HepG2 (cell line): ENCODE data around the gene PPP1CC. TPM values are rescaled to one million over a fixed set of nuclear protein-coding genes. Genes with fewer than 3 reads are reported as not detected.

Source experiments
- AGO2 ChIP-seq: fragments of 200-400 bp; formaldehyde crosslinking; optimal IDR thresholded peaks from 2 replicates; pipeline ENCODE3; 2017; ENCODE audit warnings: mild to moderate bottlenecking, low read depth, low read length, moderate library complexity
- CHD4 ChIP-seq: fragments of 200-600 bp; sonication (generic); IDR thresholded peaks from 2 replicates; pipeline ENCODE4 v1.7.0; 2017; ENCODE audit warnings: mild to moderate bottlenecking, low read length, borderline replicate concordance
- GABPB1 ChIP-seq: IDR thresholded peaks from 2 replicates; pipeline ENCODE4 v1.6.1; 2016; ENCODE audit warnings: mild to moderate bottlenecking, missing genetic modification reagents, moderate library complexity, missing compliant biosample characterization
- GFI1 ChIP-seq: sonication (generic); formaldehyde crosslinking; IDR thresholded peaks from 2 replicates; pipeline ENCODE4 v1.5.0; 2020; ENCODE audit warnings: missing genetic modification reagents, mild to moderate bottlenecking, borderline replicate concordance
- GZF1 ChIP-seq: sonication (generic); formaldehyde crosslinking; IDR thresholded peaks from 2 replicates; pipeline ENCODE4 v1.5.1; 2020; ENCODE audit warnings: mild to moderate bottlenecking, missing genetic modification reagents
- HDAC1 ChIP-seq: sonication (generic); formaldehyde crosslinking; IDR thresholded peaks from 2 replicates; pipeline ENCODE4 v1.5.1; 2020; ENCODE audit warnings: mild to moderate bottlenecking, missing genetic modification reagents
- HNRNPK ChIP-seq: fragments of 200-400 bp; formaldehyde crosslinking; IDR thresholded peaks from 2 replicates; pipeline ENCODE4 v1.6.1; 2018; ENCODE audit warnings: low read length, low read depth, moderate library complexity, mild to moderate bottlenecking; ENCODE audit not compliant: poor library complexity, severe bottlenecking
- MED8 ChIP-seq: sonication (generic); formaldehyde crosslinking; IDR thresholded peaks from 2 replicates; pipeline ENCODE4 v1.8.1; 2023; ENCODE audit warnings: mild to moderate bottlenecking, missing genetic modification reagents; ENCODE audit not compliant: insufficient replicate concordance
- MTF2 ChIP-seq: sonication (generic); formaldehyde crosslinking; IDR thresholded peaks from 2 replicates; pipeline ENCODE4 v1.5.0; 2020; ENCODE audit warnings: missing genetic modification reagents, borderline replicate concordance
- SAFB2 ChIP-seq: sonication (generic); formaldehyde crosslinking; IDR thresholded peaks from 2 replicates; pipeline ENCODE4 v1.5.1; 2020; ENCODE audit warnings: missing genetic modification reagents, low read depth, mild to moderate bottlenecking, borderline replicate concordance
- SP2 ChIP-seq: sonication (generic); formaldehyde crosslinking; IDR thresholded peaks from 2 replicates; pipeline ENCODE4 v1.5.1; 2020; ENCODE audit warnings: mild to moderate bottlenecking, missing genetic modification reagents
- U2AF2 ChIP-seq: fragments of 200-400 bp; formaldehyde crosslinking; IDR thresholded peaks from 2 replicates; pipeline ENCODE4 v1.6.1; 2017; ENCODE audit warnings: low read depth, mild to moderate bottlenecking, low read length
- ZFAT ChIP-seq: sonication (generic); formaldehyde crosslinking; conservative IDR thresholded peaks from 2 replicates; pipeline ENCODE4 v1.8.1; 2023; ENCODE audit warnings: missing genetic modification reagents, inconsistent platforms
- ZFP37 ChIP-seq: sonication (generic); formaldehyde crosslinking; IDR thresholded peaks from 2 replicates; pipeline ENCODE4 v1.4.0; 2020; ENCODE audit warnings: missing genetic modification reagents, borderline replicate concordance
- ZKSCAN1 ChIP-seq: fragments of 150-350 bp; IDR thresholded peaks from 2 replicates; pipeline ENCODE4 v1.6.1; 2014; ENCODE audit warnings: low read length
- ZNF207 ChIP-seq: fragments of 450-650 bp; IDR thresholded peaks from 2 replicates; pipeline ENCODE4 v1.6.1; 2016; ENCODE audit warnings: antibody characterized with exemption, borderline replicate concordance
- ZNF232 ChIP-seq: sonication (generic); formaldehyde crosslinking; IDR thresholded peaks from 2 replicates; pipeline ENCODE4 v1.4.0; 2020; ENCODE audit warnings: missing genetic modification reagents, borderline replicate concordance
- ZNF317 ChIP-seq: sonication (generic); formaldehyde crosslinking; IDR thresholded peaks from 2 replicates; pipeline ENCODE4 v1.5.0; 2020; ENCODE audit warnings: mild to moderate bottlenecking, missing genetic modification reagents
- ZNF331 ChIP-seq: sonication (generic); formaldehyde crosslinking; IDR thresholded peaks from 2 replicates; pipeline ENCODE4 v1.4.0; 2020; ENCODE audit warnings: missing genetic modification reagents
- ZNF484 ChIP-seq: sonication (generic); formaldehyde crosslinking; IDR thresholded peaks from 2 replicates; pipeline ENCODE4 v1.5.1; 2020; ENCODE audit warnings: mild to moderate bottlenecking, low read depth, missing genetic modification reagents, borderline replicate concordance
- ZNF678 ChIP-seq: sonication (generic); formaldehyde crosslinking; IDR thresholded peaks from 2 replicates; pipeline ENCODE4 v1.4.0; 2020; ENCODE audit warnings: mild to moderate bottlenecking, missing genetic modification reagents
- ZNF839 ChIP-seq: sonication (generic); formaldehyde crosslinking; IDR thresholded peaks from 2 replicates; pipeline ENCODE4 v1.4.0; 2020; ENCODE audit warnings: missing genetic modification reagents, mild to moderate bottlenecking, borderline replicate concordance
- ZNF883 ChIP-seq: sonication (generic); formaldehyde crosslinking; IDR thresholded peaks from 2 replicates; pipeline ENCODE4 v1.5.1; 2020; ENCODE audit warnings: mild to moderate bottlenecking, missing genetic modification reagents; ENCODE audit errors: not compliant biosample characterization
- polyA plus RNA-seq, 8 experiments: library from polyadenylated mRNA; depleted of rRNA in 3 of 8; stranded (reverse) in 7 of 8; unstranded in 1 of 8; fragments of >200 nt; fragmentation: Illumina TruSeq in 4 of 8; extraction: Trizol in 4 of 8; gene quantifications; 2 replicates each; pipeline versions ENCODE4 v1.2.1 to v1.2.3, GENCODE V29; 2011 to 2016; ENCODE audit warnings: low read depth in 4 of 8, missing spikeins in 1 of 8, mixed read lengths in 1 of 8; ENCODE audit not compliant: insufficient read depth in 1 of 8
- total RNA-seq, 5 experiments: library from RNA; depleted of rRNA; stranded (reverse); fragments of >200 nt; fragmentation: Illumina TruSeq; extraction: Trizol; gene quantifications; 2 replicates each; pipeline ENCODE4 v1.2.3, GENCODE V29; 2016; ENCODE audit warnings: low read depth in 1 of 5
- TF ChIP-seq, protein P1 (sequence below): sonication (generic); formaldehyde crosslinking; IDR thresholded peaks from 2 replicates; pipeline ENCODE4 v1.5.0; 2020; ENCODE audit warnings: mild to moderate bottlenecking, missing genetic modification reagents, borderline replicate concordance
- TF ChIP-seq, protein P2 (sequence below): IDR thresholded peaks from 2 replicates; pipeline ENCODE4 v1.6.1; 2016; ENCODE audit warnings: low read depth, control low read depth
- TF ChIP-seq, protein P3 (sequence below): IDR thresholded peaks from 2 replicates; pipeline ENCODE4 v1.6.1; 2018; ENCODE audit warnings: missing genetic modification reagents

Gene PPP1CC
- total and polyA plus RNA-seq, 2 of the 13 experiments (the other 11 are each of a cell fraction or from before 2014, with no cell fraction given) = 178 to 187 TPM

DNA sequence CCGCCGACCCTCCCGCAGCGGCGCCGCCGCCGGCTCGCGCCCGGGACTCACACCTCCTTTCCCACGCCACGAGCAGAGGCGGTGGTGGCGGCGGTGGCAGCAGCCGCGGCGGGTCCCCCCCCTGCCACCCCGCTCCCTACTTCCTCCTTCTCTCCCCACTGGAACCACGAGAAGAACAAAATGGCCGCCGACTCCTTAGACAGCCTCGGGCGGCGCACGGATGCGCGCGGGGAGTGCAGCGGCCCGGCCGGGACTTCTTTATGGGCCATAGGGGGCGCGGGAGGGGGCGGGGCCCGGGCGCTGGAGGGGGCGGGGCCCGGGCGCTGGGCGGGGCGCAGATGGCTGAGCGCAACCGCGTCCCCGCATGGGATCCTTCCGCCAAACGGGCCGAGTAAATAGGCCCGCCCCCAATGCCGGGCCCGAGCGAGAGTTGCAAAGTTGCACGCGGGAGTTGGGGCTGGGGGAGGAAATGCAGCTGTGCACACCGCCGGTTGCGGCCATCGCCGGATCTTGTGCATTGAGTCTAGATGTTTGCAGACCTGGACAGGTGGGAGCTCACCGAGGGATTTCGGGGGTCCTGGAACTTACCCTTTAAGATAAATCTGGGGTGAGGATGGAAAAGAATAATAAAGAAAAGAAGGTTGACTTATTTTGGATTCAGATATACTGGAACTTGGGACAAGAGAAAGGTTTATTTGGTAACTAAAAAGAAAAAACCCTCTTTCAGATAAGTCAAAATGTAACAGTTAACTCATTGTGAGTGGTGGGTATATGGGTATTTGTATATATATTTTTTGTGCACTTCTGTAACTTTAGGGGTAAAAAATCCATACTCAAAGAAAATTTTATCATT is at the start of gene PPP1CC (continued):
- TF ChIP-seq, protein P1, sequence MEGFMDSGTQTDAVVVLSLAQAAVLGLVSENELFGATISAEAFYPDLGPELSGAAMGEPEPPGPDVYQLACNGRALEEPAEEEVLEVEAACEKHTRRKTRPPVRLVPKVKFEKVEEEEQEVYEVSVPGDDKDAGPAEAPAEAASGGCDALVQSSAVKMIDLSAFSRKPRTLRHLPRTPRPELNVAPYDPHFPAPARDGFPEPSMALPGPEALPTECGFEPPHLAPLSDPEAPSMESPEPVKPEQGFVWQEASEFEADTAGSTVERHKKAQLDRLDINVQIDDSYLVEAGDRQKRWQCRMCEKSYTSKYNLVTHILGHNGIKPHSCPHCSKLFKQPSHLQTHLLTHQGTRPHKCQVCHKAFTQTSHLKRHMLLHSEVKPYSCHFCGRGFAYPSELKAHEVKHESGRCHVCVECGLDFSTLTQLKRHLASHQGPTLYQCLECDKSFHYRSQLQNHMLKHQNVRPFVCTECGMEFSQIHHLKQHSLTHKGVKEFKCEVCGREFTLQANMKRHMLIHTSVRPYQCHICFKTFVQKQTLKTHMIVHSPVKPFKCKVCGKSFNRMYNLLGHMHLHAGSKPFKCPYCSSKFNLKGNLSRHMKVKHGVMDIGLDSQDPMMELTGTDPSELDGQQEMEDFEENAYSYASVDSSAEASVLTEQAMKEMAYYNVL (CRISPR knock-in tag) = 0 out of 2 replicates have a peak, but pooled peaks have one; percentile 22
- no peak for TF ChIP-seq SP2 (CRISPR knock-in tag)
- TF ChIP-seq HDAC1 (CRISPR knock-in tag) = peak; percentile 67; the same call in 1 of the 2 replicates
- no peak for TF ChIP-seq ZNF484 (CRISPR knock-in tag)
- TF ChIP-seq AGO2 = peak; percentile 75
- no peak for TF ChIP-seq U2AF2
- peak; percentile 67; the same call in 1 of the 2 replicates for TF ChIP-seq ZNF331 (CRISPR knock-in tag)
- TF ChIP-seq ZNF207 = no peak
- no peak for TF ChIP-seq ZNF839 (CRISPR knock-in tag)
- TF ChIP-seq ZNF883 (CRISPR knock-in tag) = no peak
- no peak for TF ChIP-seq MED8
- TF ChIP-seq GABPB1 (CRISPR knock-in tag) = peak; percentile 75
- TF ChIP-seq, protein P2, sequence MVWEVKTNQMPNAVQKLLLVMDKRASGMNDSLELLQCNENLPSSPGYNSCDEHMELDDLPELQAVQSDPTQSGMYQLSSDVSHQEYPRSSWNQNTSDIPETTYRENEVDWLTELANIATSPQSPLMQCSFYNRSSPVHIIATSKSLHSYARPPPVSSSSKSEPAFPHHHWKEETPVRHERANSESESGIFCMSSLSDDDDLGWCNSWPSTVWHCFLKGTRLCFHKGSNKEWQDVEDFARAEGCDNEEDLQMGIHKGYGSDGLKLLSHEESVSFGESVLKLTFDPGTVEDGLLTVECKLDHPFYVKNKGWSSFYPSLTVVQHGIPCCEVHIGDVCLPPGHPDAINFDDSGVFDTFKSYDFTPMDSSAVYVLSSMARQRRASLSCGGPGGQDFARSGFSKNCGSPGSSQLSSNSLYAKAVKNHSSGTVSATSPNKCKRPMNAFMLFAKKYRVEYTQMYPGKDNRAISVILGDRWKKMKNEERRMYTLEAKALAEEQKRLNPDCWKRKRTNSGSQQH (CRISPR knock-in tag) = no peak
- no peak for TF ChIP-seq MTF2
- no peak for TF ChIP-seq ZKSCAN1
- TF ChIP-seq, protein P3, sequence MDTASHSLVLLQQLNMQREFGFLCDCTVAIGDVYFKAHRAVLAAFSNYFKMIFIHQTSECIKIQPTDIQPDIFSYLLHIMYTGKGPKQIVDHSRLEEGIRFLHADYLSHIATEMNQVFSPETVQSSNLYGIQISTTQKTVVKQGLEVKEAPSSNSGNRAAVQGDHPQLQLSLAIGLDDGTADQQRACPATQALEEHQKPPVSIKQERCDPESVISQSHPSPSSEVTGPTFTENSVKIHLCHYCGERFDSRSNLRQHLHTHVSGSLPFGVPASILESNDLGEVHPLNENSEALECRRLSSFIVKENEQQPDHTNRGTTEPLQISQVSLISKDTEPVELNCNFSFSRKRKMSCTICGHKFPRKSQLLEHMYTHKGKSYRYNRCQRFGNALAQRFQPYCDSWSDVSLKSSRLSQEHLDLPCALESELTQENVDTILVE = peak; percentile 69; the same call in 1 of the 2 replicates
- no peak for TF ChIP-seq ZNF317 (CRISPR knock-in tag)
- TF ChIP-seq HNRNPK = peak; percentile 50
- TF ChIP-seq ZFP37 (CRISPR knock-in tag) = no peak
- no peak for TF ChIP-seq ZFAT (CRISPR knock-in tag)
- 0 out of 2 replicates have a peak, but pooled peaks have one; percentile 42 for TF ChIP-seq SAFB2 (CRISPR knock-in tag)
- no peak for TF ChIP-seq GFI1 (CRISPR knock-in tag)
- TF ChIP-seq GZF1 (CRISPR knock-in tag) = no peak
- peak; percentile 33; the same call in 1 of the 2 replicates for TF ChIP-seq ZNF232 (CRISPR knock-in tag)
- TF ChIP-seq ZNF678 (CRISPR knock-in tag) = no peak
- TF ChIP-seq CHD4 = no peak
